Mammary epithelial cell (primary cell): ENCODE results near the gene TXNRD2.

Experiments used
- CTCF ChIP-seq, 2 donors: IDR thresholded peaks in 1 of 2; conservative IDR thresholded peaks in 1 of 2; 2 replicates each; pipeline ENCODE4 v1.5.1; 2011 to 2012; ENCODE audit warnings: inconsistent platforms in 2 of 2, low read length in 2 of 2, mild to moderate bottlenecking in 2 of 2, control low read depth in 1 of 2, low read depth in 1 of 2; ENCODE audit not compliant: insufficient read depth in 1 of 2; ENCODE audit errors: extremely low read depth in 1 of 2
- EZH2 ChIP-seq: IDR thresholded peaks from 2 replicates; pipeline ENCODE4 v1.6.1; 2012; ENCODE audit warnings: low read length, inconsistent platforms, borderline replicate concordance

- TF ChIP-seq EZH2 (no peak), CTCF (conservative IDR thresholded peaks at IDR 0.05 in 1 of 2, IDR thresholded peaks at IDR 0.05 in 1 of 2; ENCODE audit: extremely low read depth in 1 of 2, insufficient read depth in 1 of 2, low read depth in 1 of 2, low read length in 2 of 2) (no peak)
Measured at GRCh38 chr22:19827341-19828034, 114.1 kb downstream of the TXNRD2 start.
